ENCODE data around the gene FGF11. TPM values are rescaled to one million over a fixed set of nuclear protein-coding genes. Genes with fewer than 3 reads are reported as not detected.

FGF11 gene
- total and polyA plus RNA-seq, 2 of the 4 experiments (the other 2 are of a cell fraction) = 0.18 to 1.1 TPM

DNA sequence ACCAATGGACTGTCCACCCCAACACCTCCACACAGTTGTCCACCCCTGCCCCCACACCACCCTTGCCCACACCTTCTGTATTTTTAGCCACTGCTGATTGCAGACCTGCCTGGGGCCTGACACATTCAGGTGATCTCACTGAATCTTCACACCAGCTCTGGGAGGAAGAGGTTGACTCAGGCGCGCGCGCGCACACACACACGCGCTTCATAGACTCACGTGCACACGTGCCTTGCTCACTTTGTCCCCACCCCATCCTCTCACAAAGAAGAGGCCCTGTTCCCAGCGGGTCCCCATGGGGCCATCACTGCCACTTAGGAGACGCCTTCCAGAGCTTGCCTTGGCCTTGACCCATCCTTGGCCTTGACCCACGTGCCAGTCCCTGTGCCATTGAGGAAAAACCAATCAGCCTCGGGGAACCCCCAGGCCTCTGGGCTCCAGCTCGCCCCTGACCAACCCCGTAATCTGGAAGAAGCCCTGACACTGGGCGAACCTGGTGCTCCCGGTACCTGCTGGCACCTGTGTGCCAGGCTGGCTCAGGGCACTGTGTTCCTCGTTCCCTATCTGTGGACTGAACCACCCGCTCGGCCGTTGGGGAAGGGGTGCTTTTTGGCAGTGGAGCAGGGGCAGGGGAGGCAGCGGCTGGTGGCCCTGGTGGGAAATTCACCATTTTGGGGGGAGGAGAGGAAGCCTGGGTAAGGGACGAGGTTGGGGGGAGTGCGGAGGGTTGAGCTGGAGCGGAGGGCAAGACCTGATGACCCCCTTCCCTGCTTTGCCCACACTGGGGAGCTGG, 28.5 kb upstream of the FGF11 start (continued):
- no peak for TF ChIP-seq RAD21 (IDR thresholded peaks at IDR 0.05; ENCODE audit: low read length)

DNA sequence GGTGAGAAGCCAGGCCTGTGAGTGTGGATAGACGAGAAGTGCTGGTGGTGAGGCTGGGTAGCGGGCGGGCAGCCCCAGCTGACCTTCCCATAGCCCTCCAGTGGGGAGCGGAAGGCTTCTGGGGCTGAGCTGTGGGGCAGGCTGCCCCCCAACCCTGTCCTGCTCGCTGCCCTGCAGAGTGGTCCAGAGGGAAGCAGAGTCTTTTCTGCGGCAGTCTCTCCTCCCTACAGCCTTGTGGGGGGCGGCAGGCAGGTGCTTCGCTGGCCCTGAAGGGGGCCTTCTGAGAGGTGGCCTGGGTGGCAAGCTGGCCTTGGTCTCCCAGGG, 27.9 kb upstream of the FGF11 start:
- Histone ChIP-seq H4K5ac (ENCODE audit: low read depth, low read length) (no peak overlapping the region), H3K9ac (ENCODE audit: low read depth, low read length) (no peak overlapping the region), H3K9me3 (ENCODE audit: control insufficient read depth, insufficient read depth, low read length) (no peaks in the 10 kb centered on the region), H2BK5ac (ENCODE audit: low read depth, low read length, poor library complexity, severe bottlenecking) (no peak overlapping the region), H3K18ac (ENCODE audit: low read depth, low read length) (no peak overlapping the region), H4K8ac (ENCODE audit: low read depth in 2 of 2, low read length in 2 of 2) (no peak overlapping the region), H3K4me2 (ENCODE audit: low read depth, low read length) (no peak overlapping the region), H2BK120ac (ENCODE audit: low read depth, low read length) (no peak overlapping the region), H3K4ac (ENCODE audit: low read depth, low read length) (no peak overlapping the region), H3K23ac (ENCODE audit: low read depth, low read length) (no peak overlapping the region), H3K9me1 (ENCODE audit: insufficient read depth, low read length) (peaks cover 7% of the 10 kb centered on the region; the same call in 1 of the 2 replicates), H3K27ac (ENCODE audit: insufficient read depth, low read length) (no peak overlapping the region), H3K36me3 (ENCODE audit: control insufficient read depth, insufficient read depth, low read length) (peaks cover 45% of the 10 kb centered on the region), H2BK15ac (ENCODE audit: low read depth, low read length) (no peak overlapping the region), H3K4me1 (ENCODE audit: control insufficient read depth, insufficient read depth, low read length) (peaks cover 7% of the 10 kb centered on the region), H2AK9ac (replicated peaks; ENCODE audit: low read depth, low read length, poor library complexity) (no peak overlapping the region), H4K20me1 (ENCODE audit: insufficient read depth, low read length) (peaks cover 11% of the 10 kb centered on the region), H3K4me3 (ENCODE audit: insufficient read depth, low read depth, low read length) (no peak overlapping the region), H3K27me3 (ENCODE audit: control insufficient read depth, insufficient read depth, low read length) (no peaks in the 10 kb centered on the region), H3K14ac (replicated peaks; ENCODE audit: low read depth, low read length) (no peak overlapping the region), H2AFZ (replicated peaks; ENCODE audit: low read length, poor library complexity) (no peak overlapping the region), H2AK5ac (ENCODE audit: low read depth, low read length) (no peak overlapping the region), H3K79me1 (ENCODE audit: low read depth in 1 of 2, low read length in 2 of 2) (peaks cover 0 to 18% of the 10 kb centered on the region in 2 experiments; a peak in 3 of 4 replicates), H4K91ac (ENCODE audit: insufficient read depth, low read depth, low read length) (no peak overlapping the region), H3K56ac (ENCODE audit: extremely low read depth, insufficient read depth, low read length) (no peak overlapping the region), H2BK20ac (ENCODE audit: low read depth, low read length) (no peak overlapping the region)
- dilution Hi-C loops (cut with HindIII; ENCODE audit: low sequenced_read_pairs, unreplicated experiment) (no loop called here), intact Hi-C loops (cut with micrococcal nuclease) (no loop called here), in situ Hi-C loops (cut with MboI; ENCODE audit: low sequenced_read_pairs) (no loop called here)
- ChIA-PET CTCF (no interaction called here), POLR2A (ENCODE audit: unreplicated experiment) (no interaction called here)
- no TSS peak for BruUV-seq (replicated peaks)
- DNase-seq (no peak), ATAC-seq (ENCODE audit: low read depth) (no peak)
- 95% methylated on average over 4 of the region's 8 CpGs; no CpG with 5 or more reads in 1 of the 2 experiments for WGBS, 2 experiments (ENCODE audit: extremely low coverage in 2 of 2, insufficient read length in 1 of 2)
- TF ChIP-seq RCOR1 (IDR thresholded peaks at IDR 0.05; ENCODE audit: insufficient replicate concordance, low read length) (no peak), MAZ (IDR thresholded peaks at IDR 0.05; ENCODE audit: borderline replicate concordance, low read depth, low read length) (no peak), BHLHE40 (IDR thresholded peaks at IDR 0.05; ENCODE audit: low read depth, low read length) (no peak), MXI1 (IDR thresholded peaks at IDR 0.05; ENCODE audit: borderline replicate concordance, low read depth, low read length) (no peak), RAD21 (IDR thresholded peaks at IDR 0.05; ENCODE audit: low read length) (no peak), RFX5 (IDR thresholded peaks at IDR 0.05; ENCODE audit: low read depth, low read length) (no peak), FOS (IDR thresholded peaks at IDR 0.05; ENCODE audit: low read depth, low read length) (no peak), POLR2A (IDR thresholded peaks at IDR 0.05; ENCODE audit: low read depth, low read length) (no peak), SMC3 (IDR thresholded peaks at IDR 0.05; ENCODE audit: low read depth, low read length) (no peak), MAFK (IDR thresholded peaks at IDR 0.05; ENCODE audit: low read depth, low read length) (no peak)
- TF ChIP-seq, protein P1, sequence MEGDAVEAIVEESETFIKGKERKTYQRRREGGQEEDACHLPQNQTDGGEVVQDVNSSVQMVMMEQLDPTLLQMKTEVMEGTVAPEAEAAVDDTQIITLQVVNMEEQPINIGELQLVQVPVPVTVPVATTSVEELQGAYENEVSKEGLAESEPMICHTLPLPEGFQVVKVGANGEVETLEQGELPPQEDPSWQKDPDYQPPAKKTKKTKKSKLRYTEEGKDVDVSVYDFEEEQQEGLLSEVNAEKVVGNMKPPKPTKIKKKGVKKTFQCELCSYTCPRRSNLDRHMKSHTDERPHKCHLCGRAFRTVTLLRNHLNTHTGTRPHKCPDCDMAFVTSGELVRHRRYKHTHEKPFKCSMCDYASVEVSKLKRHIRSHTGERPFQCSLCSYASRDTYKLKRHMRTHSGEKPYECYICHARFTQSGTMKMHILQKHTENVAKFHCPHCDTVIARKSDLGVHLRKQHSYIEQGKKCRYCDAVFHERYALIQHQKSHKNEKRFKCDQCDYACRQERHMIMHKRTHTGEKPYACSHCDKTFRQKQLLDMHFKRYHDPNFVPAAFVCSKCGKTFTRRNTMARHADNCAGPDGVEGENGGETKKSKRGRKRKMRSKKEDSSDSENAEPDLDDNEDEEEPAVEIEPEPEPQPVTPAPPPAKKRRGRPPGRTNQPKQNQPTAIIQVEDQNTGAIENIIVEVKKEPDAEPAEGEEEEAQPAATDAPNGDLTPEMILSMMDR (conservative IDR thresholded peaks at IDR 0.05; ENCODE audit: low read depth, low read length) = no peak
- TF ChIP-seq, protein P2, sequence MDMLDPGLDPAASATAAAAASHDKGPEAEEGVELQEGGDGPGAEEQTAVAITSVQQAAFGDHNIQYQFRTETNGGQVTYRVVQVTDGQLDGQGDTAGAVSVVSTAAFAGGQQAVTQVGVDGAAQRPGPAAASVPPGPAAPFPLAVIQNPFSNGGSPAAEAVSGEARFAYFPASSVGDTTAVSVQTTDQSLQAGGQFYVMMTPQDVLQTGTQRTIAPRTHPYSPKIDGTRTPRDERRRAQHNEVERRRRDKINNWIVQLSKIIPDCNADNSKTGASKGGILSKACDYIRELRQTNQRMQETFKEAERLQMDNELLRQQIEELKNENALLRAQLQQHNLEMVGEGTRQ (IDR thresholded peaks at IDR 0.05; ENCODE audit: low read depth, low read length) = no peak
- TF ChIP-seq, protein P3, sequence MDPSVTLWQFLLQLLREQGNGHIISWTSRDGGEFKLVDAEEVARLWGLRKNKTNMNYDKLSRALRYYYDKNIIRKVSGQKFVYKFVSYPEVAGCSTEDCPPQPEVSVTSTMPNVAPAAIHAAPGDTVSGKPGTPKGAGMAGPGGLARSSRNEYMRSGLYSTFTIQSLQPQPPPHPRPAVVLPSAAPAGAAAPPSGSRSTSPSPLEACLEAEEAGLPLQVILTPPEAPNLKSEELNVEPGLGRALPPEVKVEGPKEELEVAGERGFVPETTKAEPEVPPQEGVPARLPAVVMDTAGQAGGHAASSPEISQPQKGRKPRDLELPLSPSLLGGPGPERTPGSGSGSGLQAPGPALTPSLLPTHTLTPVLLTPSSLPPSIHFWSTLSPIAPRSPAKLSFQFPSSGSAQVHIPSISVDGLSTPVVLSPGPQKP (IDR thresholded peaks at IDR 0.05; ENCODE audit: borderline replicate concordance, low read depth, low read length) = no peak
